Adrenal gland (tissue), 12 donors: ENCODE measurements around the gene SLC25A21. TPM values are rescaled to one million over a fixed set of nuclear protein-coding genes. Genes with fewer than 3 reads are reported as not detected.

Experiments used
- DNase-seq, 7 donors: peaks; one replicate each; pipeline ENCODE4 v3.0.0-alpha.2; 2019 to 2020
- H3K27ac ChIP-seq, 5 donors: fragments of 200-600 bp; sonication (generic) in 4 of 5; 1 replicate in 3 of 5; 2 replicates in 2 of 5; pipeline versions ENCODE4 v1.5.1 to v1.8.0; 2016 to 2020; ENCODE audit warnings: mild to moderate bottlenecking in 1 of 5
- H3K27me3 ChIP-seq: fragments of 200-600 bp; 2 replicates; pipeline ENCODE4 v1.8.0; 2021
- H3K36me3 ChIP-seq, 2 donors: fragments of 200-600 bp; replicated peaks in 1 of 2; 1 replicate in 1 of 2; 2 replicates in 1 of 2; pipeline versions ENCODE4 v1.5.1 to v1.8.0; 2018 to 2022
- H3K4me1 ChIP-seq, 2 donors: fragments of 200-600 bp; replicated peaks in 1 of 2; 1 replicate in 1 of 2; 2 replicates in 1 of 2; pipeline versions ENCODE4 v1.5.1 to v1.8.0; 2018 to 2021
- H3K4me3 ChIP-seq, 4 donors: fragments of 200-600 bp; sonication (generic) in 3 of 4; one replicate each; pipeline ENCODE4 v1.5.1; 2016 to 2018
- H3K9me3 ChIP-seq, 3 donors: fragments of 200-600 bp; sonication (generic) in 1 of 3; replicated peaks in 1 of 3; 1 replicate in 2 of 3; 2 replicates in 1 of 3; pipeline versions ENCODE4 v1.5.1 to v1.8.0; 2016 to 2021
- POLR2A ChIP-seq, 2 donors: fragments of 450-650 bp; IDR thresholded peaks; one replicate each; pipeline ENCODE4 v1.6.1; 2017; ENCODE audit warnings: antibody characterized with exemption in 2 of 2, mild to moderate bottlenecking in 2 of 2, moderate library complexity in 1 of 2
- WGBS, 4 donors: extraction: QIAGEN DNeasy Blood & Tissue Kit in 2 of 4; methylation state at CpG; one replicate each; pipeline versions ENCODE4 v1.1.5 to v1.1.7; 2013 to 2017; 5-methylcytosine and 5-hydroxymethylcytosine counted together
- intact Hi-C, 2 donors: fragments of 100-400 bp; cut with DNase I; formaldehyde crosslinking; loops; one replicate each; pipeline versions ENCODE4 v1.14.1 to v1.15.0; 2022 to 2023
- polyA plus RNA-seq, 3 donors: library from polyadenylated mRNA; stranded (reverse); fragments of 200-250 nt in 2 of 3; fragments of 350-450 nt in 1 of 3; fragmentation: Illumina TruSeq in 1 of 3; extraction: RNeasy Lipid Tissue Mini Kit (QIAGEN cat#74804) in 1 of 3; gene quantifications; one replicate each; pipeline ENCODE4 v1.2.3, GENCODE V29; 2013 to 2014
- total RNA-seq, 9 donors: library from RNA; depleted of rRNA in 4 of 9; stranded (reverse); fragments of >200 nt in 4 of 9; fragments of 120-200 nt in 1 of 9; fragmentation: NEBNext Ultra II Directional in 1 of 9; extraction: Animal tissue kit (Norgen Biotek cat#: 25700) in 1 of 9; gene quantifications; one replicate each; pipeline versions ENCODE4 v1.1.0 to v1.2.4, GENCODE V29; 2013 to 2023
- TF ChIP-seq, protein P1 (sequence below), 6 experiments: fragments of 450-650 bp in 4 of 6; fragments of 200-600 bp in 2 of 6; sonication (generic) in 1 of 6; IDR thresholded peaks; 1 replicate in 5 of 6; 2 replicates in 1 of 6; pipeline versions ENCODE4 v1.5.1 to v1.8.0; 2016 to 2021; ENCODE audit warnings: antibody characterized with exemption in 6 of 6, mild to moderate bottlenecking in 2 of 6, moderate library complexity in 1 of 6
- donor health status: healthy with polysubstance abuse.
- donor health status: Bipolar disorder and iron deficiency.
- donor health status: DM: yes; HTN: yes; CAD: no.
- donor health status: DM: no; HTN: no; CAD: no.
- donor health status: DM: no; HTN: no; CAD: no.
- donor health status: DM: yes; HTN: yes; CAD: no.

Gene SLC25A21
- total and polyA plus RNA-seq, 12 donors, result 0.14 to 3.8 (median 0.56) TPM

DNA sequence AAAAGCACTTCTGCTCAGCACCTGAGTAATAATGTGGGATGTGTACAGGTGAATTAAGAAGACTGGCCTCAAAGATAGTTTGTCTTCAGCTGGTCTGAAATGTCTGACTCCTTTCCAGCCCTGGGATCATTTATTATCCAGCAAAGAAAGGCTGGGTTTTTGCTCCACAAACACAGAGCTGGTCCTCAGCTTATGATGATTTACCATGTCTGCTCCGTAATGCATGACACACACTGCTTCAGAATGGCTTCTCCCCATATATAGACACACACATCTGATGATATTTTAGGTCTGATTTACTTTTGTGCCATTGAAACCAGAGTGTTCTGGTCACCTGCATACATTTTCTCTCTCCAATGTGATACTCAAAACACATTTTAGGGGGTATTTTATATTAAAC is 225.0 kb downstream of the SLC25A21 start:
- Histone ChIP-seq H3K27ac (no peak overlapping the region), H3K4me3 (no peak overlapping the region), H3K4me1 (no peaks in the 10 kb centered on the region), H3K9me3 (no peaks in the 10 kb centered on the region), H3K27me3 (no peaks in the 10 kb centered on the region), H3K36me3 (no peaks in the 10 kb centered on the region)
- intact Hi-C loops, result loop anchor here in 1 of 2 donors (10.0 kb wide), 1 partner anchor 173 kb away; no protein-coding TSS in a partner anchor
- 70 to 100% (median 77%) methylated on average over 1 of the region's 1 CpG for WGBS, 4 donors
- TF ChIP-seq, protein P1, sequence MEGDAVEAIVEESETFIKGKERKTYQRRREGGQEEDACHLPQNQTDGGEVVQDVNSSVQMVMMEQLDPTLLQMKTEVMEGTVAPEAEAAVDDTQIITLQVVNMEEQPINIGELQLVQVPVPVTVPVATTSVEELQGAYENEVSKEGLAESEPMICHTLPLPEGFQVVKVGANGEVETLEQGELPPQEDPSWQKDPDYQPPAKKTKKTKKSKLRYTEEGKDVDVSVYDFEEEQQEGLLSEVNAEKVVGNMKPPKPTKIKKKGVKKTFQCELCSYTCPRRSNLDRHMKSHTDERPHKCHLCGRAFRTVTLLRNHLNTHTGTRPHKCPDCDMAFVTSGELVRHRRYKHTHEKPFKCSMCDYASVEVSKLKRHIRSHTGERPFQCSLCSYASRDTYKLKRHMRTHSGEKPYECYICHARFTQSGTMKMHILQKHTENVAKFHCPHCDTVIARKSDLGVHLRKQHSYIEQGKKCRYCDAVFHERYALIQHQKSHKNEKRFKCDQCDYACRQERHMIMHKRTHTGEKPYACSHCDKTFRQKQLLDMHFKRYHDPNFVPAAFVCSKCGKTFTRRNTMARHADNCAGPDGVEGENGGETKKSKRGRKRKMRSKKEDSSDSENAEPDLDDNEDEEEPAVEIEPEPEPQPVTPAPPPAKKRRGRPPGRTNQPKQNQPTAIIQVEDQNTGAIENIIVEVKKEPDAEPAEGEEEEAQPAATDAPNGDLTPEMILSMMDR (IDR thresholded peaks at IDR 0.05), result no peak
- no peak for TF ChIP-seq POLR2A (IDR thresholded peaks at IDR 0.05)
- DNase-seq, result no peak

DNA sequence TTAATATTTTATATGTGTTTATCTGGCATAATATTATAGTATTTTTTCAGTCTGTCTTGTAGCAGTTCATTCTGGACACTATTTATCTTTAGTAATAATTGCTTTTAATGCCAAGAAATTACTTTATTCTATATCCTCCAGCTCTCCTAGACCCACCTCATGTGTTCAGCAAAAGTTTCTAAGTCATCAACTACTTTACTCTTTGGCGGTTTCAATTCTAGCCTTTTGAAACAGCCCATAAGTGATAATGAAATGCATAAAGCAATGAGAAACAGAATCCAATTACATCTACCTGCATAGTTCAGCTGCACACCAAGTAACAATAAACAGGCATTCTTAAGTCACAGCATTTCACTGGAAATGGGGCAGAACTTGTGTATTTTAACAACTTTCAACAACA is 225.5 kb downstream of the SLC25A21 start:
- no peak for DNase-seq
- Histone ChIP-seq H3K27ac (no peak overlapping the region), H3K36me3 (no peaks in the 10 kb centered on the region), H3K27me3 (no peaks in the 10 kb centered on the region), H3K4me3 (no peak overlapping the region), H3K4me1 (no peaks in the 10 kb centered on the region), H3K9me3 (no peaks in the 10 kb centered on the region)
- intact Hi-C loops, result loop anchor here in 1 of 2 donors (10.0 kb wide), 1 partner anchor 172 kb away; no protein-coding TSS in a partner anchor
- 87 to 96% (median 91%) methylated on average over 1 of the region's 1 CpG for WGBS, 4 donors
- no peak for TF ChIP-seq POLR2A (IDR thresholded peaks at IDR 0.05)
- TF ChIP-seq, protein P1 (IDR thresholded peaks at IDR 0.05), result no peak

DNA sequence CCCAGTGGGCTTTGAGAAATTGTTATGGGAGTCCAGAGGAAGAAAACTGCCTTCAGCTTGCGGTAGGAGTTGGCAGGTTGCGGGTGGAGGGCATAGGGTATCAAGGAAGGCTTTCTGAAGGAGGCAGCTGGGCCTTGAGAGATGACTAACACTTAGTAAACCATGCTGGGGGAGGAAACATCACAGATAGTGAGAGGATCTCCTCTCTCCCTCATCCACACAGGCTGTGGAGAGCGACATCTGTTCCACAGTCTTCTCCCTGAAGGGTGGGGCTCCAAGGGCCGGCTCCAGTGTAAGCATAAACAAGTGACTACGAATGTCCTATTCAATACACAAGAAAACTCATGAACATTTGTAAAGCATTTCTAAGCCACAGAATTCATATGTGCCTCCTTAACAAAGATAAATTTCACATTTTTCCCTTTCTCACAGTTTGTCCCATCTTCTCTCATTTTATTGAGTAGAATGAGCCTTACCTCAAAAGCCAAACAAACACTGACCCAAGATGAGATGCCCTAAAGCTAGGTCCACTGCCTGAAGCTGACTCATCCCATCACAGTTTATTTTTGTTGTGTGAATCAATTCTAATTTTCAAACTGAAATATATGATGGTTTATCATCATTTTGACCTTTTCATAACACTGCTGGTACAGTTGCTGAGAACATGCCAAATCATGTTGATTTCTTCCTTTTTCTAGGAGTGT is 227.9 kb downstream of the SLC25A21 start:
- TF ChIP-seq, protein P1 (IDR thresholded peaks at IDR 0.05), result no peak
- no peak for TF ChIP-seq POLR2A (IDR thresholded peaks at IDR 0.05)
- intact Hi-C loops, result loop anchor here in 1 of 2 donors (5.0 to 10.0 kb wide), 2 partner anchors 170 to 297 kb away; no protein-coding TSS in a partner anchor
- no peaks in the 10 kb centered on the region for H3K9me3 ChIP-seq
- 81 to 90% (median 89%) methylated on average over 5 of the region's 5 CpGs for WGBS, 4 donors
- no peak overlapping the region for H3K27ac ChIP-seq
- H3K4me3 ChIP-seq, result no peak overlapping the region
- no peaks in the 10 kb centered on the region for H3K36me3 ChIP-seq
- no peaks in the 10 kb centered on the region for H3K27me3 ChIP-seq
- no peaks in the 10 kb centered on the region for H3K4me1 ChIP-seq
- no peak for DNase-seq

DNA sequence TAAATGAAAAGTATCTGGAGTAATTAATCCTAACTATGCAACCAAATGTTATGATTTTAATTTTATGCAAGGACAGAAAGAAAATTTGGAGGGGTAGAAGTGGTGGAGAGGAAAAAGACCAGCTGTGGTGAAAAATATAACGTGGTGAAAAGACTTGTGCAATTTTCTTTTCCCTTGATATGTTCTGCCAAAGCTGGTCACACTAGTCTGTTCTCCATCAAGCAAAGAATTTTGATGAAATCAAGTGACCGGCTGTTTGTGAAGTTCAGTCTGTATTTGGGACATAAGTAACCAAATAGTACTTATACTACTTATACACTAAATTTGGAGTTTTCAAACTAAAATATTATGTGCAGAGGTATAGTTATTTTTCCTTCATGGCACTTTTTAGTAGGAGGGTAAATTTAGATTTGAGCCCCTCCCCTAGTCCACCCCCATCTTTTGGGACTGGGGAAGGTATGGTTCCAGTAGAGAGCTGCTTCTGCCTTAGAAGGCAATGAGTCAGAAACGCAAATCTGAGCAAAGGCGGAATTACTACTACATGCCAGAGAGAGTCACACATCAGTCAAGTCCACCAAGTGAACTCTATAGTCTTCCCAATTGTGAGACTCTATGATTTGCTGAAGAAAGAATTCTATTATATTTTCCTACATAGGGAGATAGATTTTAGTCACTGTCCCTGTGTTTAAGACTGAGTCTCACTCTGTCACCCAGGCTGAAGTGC is 229.7 kb downstream of the SLC25A21 start:
- no peak for TF ChIP-seq POLR2A (IDR thresholded peaks at IDR 0.05)
- TF ChIP-seq, protein P1 (IDR thresholded peaks at IDR 0.05), result no peak
- Histone ChIP-seq H3K4me1 (no peaks in the 10 kb centered on the region), H3K27ac (no peak overlapping the region), H3K36me3 (no peaks in the 10 kb centered on the region), H3K4me3 (no peak overlapping the region), H3K9me3 (no peaks in the 10 kb centered on the region), H3K27me3 (no peaks in the 10 kb centered on the region)
- 63 to 80% (median 71%) methylated on average over 4 of the region's 4 CpGs for WGBS, 4 donors
- intact Hi-C loops, result loop anchor here in 1 of 2 donors (5.0 to 10.0 kb wide), 2 partner anchors 168 to 295 kb away; no protein-coding TSS in a partner anchor
- no peak for DNase-seq
